Measurements from ENCODE around the gene RAB21. TPM values are rescaled to one million over a fixed set of nuclear protein-coding genes. Genes with fewer than 3 reads are reported as not detected.
A peak's percentile ranks its signal among the peaks of the same experiment; 100 is the strongest.

RAB21 gene, protein sequence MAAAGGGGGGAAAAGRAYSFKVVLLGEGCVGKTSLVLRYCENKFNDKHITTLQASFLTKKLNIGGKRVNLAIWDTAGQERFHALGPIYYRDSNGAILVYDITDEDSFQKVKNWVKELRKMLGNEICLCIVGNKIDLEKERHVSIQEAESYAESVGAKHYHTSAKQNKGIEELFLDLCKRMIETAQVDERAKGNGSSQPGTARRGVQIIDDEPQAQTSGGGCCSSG
- total RNA-seq (2014; rRNA removed): 27.3 and 28.9 TPM in 2 replicates
- percentile 88 among the genes with signal in this experiment for Bru-seq, nascent RNA
- BruChase-seq, experiment 1, labeled RNA remaining after a 6-hour chase: percentile 92 among the genes with signal in this experiment
- percentile 90 among the genes with signal in this experiment for BruChase-seq, experiment 2, labeled RNA remaining after a 2-hour chase
- long read RNA-seq, full-length matches to known transcripts: 101 of 136 reads
- long read RNA-seq, partial matches to known transcripts: 3 of 136 reads
- long read RNA-seq, other reads (novel, unspliced or antisense): 32 of 136 reads

DNA sequence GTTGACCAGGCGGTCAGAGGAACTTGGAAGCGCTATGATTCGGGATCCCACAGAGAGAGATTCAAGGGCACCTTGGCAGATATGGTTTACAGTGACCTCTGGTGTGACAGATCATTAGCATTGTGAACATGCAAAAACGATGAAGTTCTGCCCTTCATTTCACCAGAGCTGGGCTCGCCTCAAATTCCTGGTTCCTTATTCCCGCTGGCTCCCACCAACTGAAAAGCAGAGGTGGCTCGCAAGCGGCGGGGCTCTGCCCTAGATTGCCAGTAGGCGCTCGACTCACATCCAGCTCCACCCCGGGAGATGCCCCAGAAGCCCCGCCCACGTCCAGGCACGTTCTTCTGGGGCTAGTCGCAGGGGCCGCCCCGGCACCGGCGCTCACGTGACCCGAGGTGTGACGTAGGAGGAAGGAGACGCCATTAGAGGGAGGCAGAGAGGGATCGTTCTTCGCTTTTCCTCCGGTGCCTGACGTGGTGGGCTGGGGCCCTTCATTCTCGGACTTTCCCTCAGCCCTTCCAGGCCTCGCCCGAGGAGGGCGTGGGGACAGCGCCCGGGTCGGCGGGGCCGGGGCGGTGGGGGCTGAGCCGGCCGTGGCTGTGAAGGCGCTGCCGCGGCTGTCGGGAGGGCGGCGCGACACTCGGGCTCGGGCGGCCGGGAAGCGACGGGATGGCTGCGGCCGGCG lies at the start of gene RAB21:
TSS of gene RAB21 (plus strand) at position 403 of the 685 bp plus-strand sequence. CDS start at position 670, 267 bp downstream.
- CTCF ChIA-PET: interaction anchor here (1.0 kb wide), 1 partner anchor 69 kb away, joined by 4 read pairs; the partner anchor contains the start of gene TMEM19
- BruUV-seq (replicated peaks): no TSS peak
- intact Hi-C loops (cut with micrococcal nuclease): loop anchor here (2.0 kb wide), 1 partner anchor 92 kb away; the partner anchor contains the start of gene ZFC3H1

DNA sequence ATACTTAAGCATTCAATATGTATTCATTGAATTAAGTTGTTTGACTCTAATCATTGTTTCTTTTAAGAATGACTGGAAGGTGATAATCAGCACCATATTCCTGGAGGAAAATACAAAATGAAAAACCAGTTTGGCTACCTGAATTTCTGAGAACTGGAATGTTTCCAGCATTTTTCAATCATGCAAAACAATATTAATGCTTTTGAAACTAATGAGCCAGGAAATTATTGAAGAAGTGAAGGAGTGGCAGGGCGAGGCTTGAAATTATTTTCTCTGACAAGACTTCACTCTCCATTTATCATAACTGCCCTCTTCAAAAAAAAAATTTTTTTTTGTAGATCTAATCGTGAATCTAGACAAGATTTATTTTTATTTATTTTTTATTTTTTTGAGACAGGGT lies 49.7 kb upstream of the RAB21 start:
- Histone ChIP-seq H3K4me3 (ENCODE audit: low read length) (no peak overlapping the region), H3K9me3 (ENCODE audit: low read length) (no peaks in the 10 kb centered on the region), H3K36me3 (ENCODE audit: low read depth, low read length) (peaks cover 11% of the 10 kb centered on the region), H3K27me3 (ENCODE audit: low read length) (no peaks in the 10 kb centered on the region), H3K9me2 (replicated peaks; ENCODE audit: low read length) (no peaks in the 10 kb centered on the region), H2AFZ (ENCODE audit: low read length) (no peak overlapping the region), H3F3A (ENCODE audit: low read length, unreplicated experiment) (no peaks in the 10 kb centered on the region), H3K9ac (ENCODE audit: low read length) (no peak overlapping the region), H3K79me2 (ENCODE audit: low read length) (no peaks in the 10 kb centered on the region), H3K4me2 (ENCODE audit: low read length) (no peak overlapping the region), H4K20me1 (ENCODE audit: low read length) (no peaks in the 10 kb centered on the region), H3K4me1 (ENCODE audit: insufficient read depth, low read length) (peaks cover 16% of the 10 kb centered on the region), H3K27ac (ENCODE audit: low read length) (no peak overlapping the region)
- DNase-seq (peak; percentile 33), ATAC-seq (no peak)
- no peak for TF ChIP-seq EZH2 (IDR thresholded peaks at IDR 0.05; ENCODE audit: low read length, unreplicated experiment)
- TF ChIP-seq EZH2phosphoT487 (IDR thresholded peaks at IDR 0.05; ENCODE audit: borderline replicate concordance, low read length): no peak
- TF ChIP-seq CTCF (conservative IDR thresholded peaks at IDR 0.05; ENCODE audit: low read depth, low read length): no peak
- CTCF ChIA-PET: no interaction called here
- intact Hi-C loops (cut with micrococcal nuclease): no loop called here
- BruUV-seq (replicated peaks): no TSS peak
- POLR2A ChIA-PET (ENCODE audit: unreplicated experiment): no interaction called here

More for the DNA sequence above, at the start of gene RAB21:
- peaks cover 47% of the 10 kb centered on the region for H3K79me2 ChIP-seq (ENCODE audit: low read length)
- POLR2A ChIA-PET (ENCODE audit: unreplicated experiment): interaction anchor here (0.6 to 0.7 kb wide), 2 partner anchors 88 to 138 kb away, joined by 3 read pairs; no protein-coding TSS in a partner anchor
- H3K27ac ChIP-seq (ENCODE audit: low read length): peak within 1 kb of the TSS; percentile 62
- H3K4me3 ChIP-seq (ENCODE audit: low read length): peak within 1 kb of the TSS; percentile 92
- peak within 1 kb of the TSS; percentile 89 for H3K4me2 ChIP-seq (ENCODE audit: low read length)
- H4K20me1 ChIP-seq (ENCODE audit: low read length): peaks cover 12% of the 10 kb centered on the region
- no peaks in the 10 kb centered on the region for H3F3A ChIP-seq (ENCODE audit: low read length, unreplicated experiment)
- H2AFZ ChIP-seq (ENCODE audit: low read length): peak within 1 kb of the TSS; percentile 95
- DNase-seq (peak; percentile 98), ATAC-seq (peak; percentile 95)
- H3K27me3 ChIP-seq (ENCODE audit: low read length): 0 out of 2 replicates have a peak, but pooled peaks cover 3% of the 10 kb centered on the region
- H3K9me3 ChIP-seq (ENCODE audit: low read length): peaks cover 3% of the 10 kb centered on the region; the same call in 1 of the 2 replicates
- peaks cover 11% of the 10 kb centered on the region; the same call in 1 of the 2 replicates for H3K4me1 ChIP-seq (ENCODE audit: insufficient read depth, low read length)
- H3K9me2 ChIP-seq (replicated peaks; ENCODE audit: low read length): no peaks in the 10 kb centered on the region
- TF ChIP-seq CTCF (conservative IDR thresholded peaks at IDR 0.05; ENCODE audit: low read depth, low read length): 0 out of 2 replicates have a peak, but pooled peaks have one; percentile 10
- TF ChIP-seq EZH2phosphoT487 (IDR thresholded peaks at IDR 0.05; ENCODE audit: borderline replicate concordance, low read length): no peak
- peak within 1 kb of the TSS; percentile 86 for H3K9ac ChIP-seq (ENCODE audit: low read length)
- H3K36me3 ChIP-seq (ENCODE audit: low read depth, low read length): peaks cover 28% of the 10 kb centered on the region

All from PC-3 (cell line).